HG03280 (cell line): Measurements from ENCODE around the gene DDX55.
A peak's percentile ranks its signal among the peaks of the same experiment; 100 is the strongest.

Experiments
- ATAC-seq: cut with Tn5 transposase; IDR thresholded peaks from one replicate; pipeline ENCODE4 v1.9.1; 2021; ENCODE audit warnings: mild to moderate bottlenecking, moderate library complexity; ENCODE audit not compliant: unreplicated experiment

DDX55 gene

DNA sequence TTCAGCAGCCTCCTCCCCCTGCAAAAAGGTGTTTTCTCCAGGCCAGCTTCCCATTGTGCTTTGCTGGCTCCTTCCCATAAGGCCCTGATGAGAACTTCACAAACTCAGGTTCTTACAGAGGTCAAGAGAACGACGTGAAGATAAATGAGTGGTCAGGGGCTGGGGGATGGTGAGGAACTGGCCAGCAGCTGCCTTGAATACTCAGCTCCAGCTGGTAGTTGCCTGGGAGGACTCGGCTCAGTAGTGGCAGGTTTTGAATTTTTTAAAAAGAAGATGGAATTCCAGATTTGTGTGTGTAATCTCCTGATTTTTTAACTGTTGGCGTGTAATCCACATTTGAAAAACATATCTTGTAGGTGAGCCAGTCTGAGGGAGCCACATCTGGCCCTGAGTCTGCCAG lies 5.9 kb downstream of the DDX55 start:
- no peak for ATAC-seq

- no peak for ATAC-seq
These were observed 6.3 kb downstream of the DDX55 start for GRCh38 chr12:123608182-123608581.

GRCh38 chr12:123614110-123614509 lies 12.2 kb downstream of the DDX55 start:
- ATAC-seq = no peak

- ATAC-seq = no peak
These were observed 12.6 kb downstream of the DDX55 start for GRCh38 chr12:123614531-123614930.

- no peak for ATAC-seq
These were observed 15.2 kb downstream of the DDX55 start for GRCh38 chr12:123617144-123617543.

DNA sequence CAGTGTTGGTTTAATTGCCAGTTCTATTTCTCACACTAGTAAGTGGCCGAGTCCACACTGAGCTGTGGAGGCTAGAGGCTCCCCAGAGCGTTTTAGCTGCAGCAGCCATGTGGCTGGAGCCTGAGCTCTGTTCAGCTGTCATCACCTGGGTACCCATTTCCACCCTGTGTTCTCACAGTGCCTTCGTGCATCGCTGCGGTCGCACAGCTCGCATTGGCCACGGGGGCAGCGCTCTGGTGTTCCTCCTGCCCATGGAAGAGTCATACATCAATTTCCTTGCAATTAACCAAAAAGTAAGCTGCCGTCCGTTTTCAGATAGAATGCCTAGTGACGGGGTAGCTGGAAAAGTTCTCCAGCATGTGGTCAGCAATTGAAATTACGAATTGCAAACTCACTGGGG lies 15.7 kb downstream of the DDX55 start:
- no peak for ATAC-seq

DNA sequence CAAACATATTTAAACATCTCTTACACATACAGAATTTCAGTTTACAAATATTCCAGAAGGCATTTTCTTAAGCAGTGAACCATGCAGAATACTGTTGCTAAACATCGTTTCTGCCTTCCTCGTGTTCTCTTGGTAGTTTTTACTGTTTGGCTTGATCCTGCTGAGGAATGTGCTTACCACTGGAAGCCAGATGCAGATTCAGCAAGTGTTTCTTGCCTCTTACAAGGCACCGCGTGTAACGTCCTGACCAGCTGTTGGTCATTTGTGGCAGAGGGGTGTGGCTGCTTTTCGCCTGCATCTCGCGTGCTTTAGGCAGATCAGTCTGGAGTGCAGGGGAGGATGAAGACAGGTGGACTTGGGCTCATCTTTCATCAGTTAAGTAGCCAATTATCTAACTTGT lies 19.2 kb downstream of the DDX55 start:
- no peak for ATAC-seq

- ATAC-seq = no peak
These were observed 20.0 kb downstream of the DDX55 start for GRCh38 chr12:123621619-123622530.

DNA sequence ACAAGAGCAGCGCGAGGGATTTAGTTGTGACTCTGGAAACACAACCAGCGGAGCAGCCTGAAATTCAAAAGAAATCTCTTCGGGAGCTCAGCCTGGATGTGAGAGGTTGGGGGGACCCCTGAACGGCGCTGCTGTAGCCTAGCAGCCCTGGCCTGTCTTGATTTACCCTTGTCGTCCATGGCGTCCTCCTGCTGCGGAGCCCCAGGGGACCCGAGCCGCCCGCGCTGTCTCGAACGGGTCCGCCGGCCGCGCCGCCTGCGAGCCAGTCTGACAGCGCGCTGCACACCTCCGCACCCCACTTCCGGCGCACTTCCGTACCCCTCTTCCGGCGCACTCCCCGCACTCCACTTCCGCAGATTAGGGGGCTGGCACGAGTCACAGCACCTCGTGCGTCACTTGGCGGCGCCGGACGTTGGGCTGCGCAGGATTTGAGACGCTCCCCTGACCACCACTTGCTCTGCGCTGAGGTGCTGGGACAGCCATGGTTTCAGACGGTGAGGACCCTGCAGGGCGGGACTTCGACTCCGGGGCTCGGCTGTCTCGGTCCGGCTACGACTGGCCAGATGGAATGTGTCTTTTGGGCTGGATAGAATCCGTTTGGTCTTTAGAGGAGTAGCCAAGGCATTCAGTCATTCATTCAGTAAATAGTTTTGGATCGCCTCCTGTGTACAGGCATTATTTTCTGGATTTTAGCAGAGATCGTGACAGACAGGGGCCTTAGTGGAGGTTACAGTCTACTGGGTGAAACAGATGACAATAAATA lies 31.7 kb downstream of the DDX55 start, which contains the start of the genes EIF2B1 and GTF2H3:
Gene EIF2B1 (minus strand): TSS at position 308 of the 763 bp plus-strand sequence. CDS start 129 bp downstream, at position 179.
Gene GTF2H3 (plus strand): TSS at position 451 of the 763 bp plus-strand sequence. CDS start 31 bp downstream, at position 482.
- ATAC-seq = peak; percentile 96

GRCh38 chr12:123634142-123634561 lies 32.3 kb downstream of the DDX55 start:
- ATAC-seq = no peak

DNA sequence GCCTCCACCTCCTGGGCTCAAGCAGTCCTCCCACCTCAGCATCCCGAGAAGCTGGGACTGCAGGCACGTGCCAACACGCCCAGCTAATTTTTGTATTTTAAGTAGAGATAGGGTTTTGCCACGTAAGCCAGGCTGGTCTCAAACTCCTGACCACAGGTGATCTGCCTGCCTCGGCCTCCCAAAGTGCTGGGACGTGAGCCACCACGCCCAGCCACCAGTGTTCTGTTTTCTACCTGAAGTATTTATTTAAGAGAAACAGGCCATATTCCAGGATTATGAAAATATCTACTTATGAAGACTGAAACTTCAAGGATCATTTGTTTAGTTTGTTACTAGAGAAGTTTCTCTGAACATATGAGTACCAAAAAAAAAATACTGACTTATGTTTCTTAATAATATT lies 42.0 kb downstream of the DDX55 start:
- ATAC-seq = no peak

DNA sequence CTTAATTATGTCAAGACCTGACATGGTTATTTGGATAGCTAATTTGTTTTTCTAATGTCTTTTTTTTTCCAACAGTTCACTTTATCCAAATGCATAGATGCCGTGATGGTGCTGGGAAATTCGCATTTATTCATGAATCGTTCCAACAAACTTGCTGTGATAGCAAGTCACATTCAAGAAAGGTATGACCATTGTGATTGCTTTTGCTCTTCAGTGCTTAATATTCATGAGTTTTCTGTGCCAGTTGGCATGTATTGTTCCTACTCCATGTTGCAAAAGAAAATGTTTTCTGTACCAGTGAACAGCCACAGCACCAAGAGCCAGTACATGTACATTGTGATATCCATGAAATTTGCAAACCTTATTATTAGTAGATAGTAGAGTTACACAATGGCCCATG lies 43.5 kb downstream of the DDX55 start:
- no peak for ATAC-seq

GRCh38 chr12:123645878-123646277 lies 44.0 kb downstream of the DDX55 start:
- no peak for ATAC-seq

GRCh38 chr12:123648401-123648800 lies 46.5 kb downstream of the DDX55 start:
- no peak for ATAC-seq

- ATAC-seq = no peak
These were observed 52.3 kb downstream of the DDX55 start for GRCh38 chr12:123654129-123654701.

GRCh38 chr12:123655420-123655819 lies 53.5 kb downstream of the DDX55 start:
- peak; percentile 81 for ATAC-seq

GRCh38 chr12:123656392-123656791 lies 54.5 kb downstream of the DDX55 start:
- no peak for ATAC-seq

DNA sequence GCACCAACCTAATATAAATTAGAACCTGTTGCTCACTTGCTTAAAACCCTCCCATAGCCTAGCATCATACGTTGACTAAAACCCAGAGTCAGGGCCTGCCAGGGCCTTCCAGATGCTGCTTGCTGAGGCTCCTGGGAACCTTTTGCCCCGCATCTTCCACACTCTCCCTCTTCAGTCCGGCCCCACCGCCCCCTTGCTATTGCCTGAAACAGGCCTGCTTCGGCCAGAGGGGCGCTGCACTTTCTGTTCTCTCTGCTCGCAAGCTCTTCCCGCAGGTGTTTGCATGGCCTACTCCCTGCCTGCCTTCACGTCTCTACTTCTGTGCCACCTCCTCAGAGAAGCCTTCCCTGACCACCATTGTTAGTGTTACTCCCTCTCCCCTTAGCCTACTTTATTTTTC lies 55.3 kb downstream of the DDX55 start:
- ATAC-seq = no peak

GRCh38 chr12:123659996-123660727 lies 58.3 kb downstream of the DDX55 start:
- no peak for ATAC-seq

DNA sequence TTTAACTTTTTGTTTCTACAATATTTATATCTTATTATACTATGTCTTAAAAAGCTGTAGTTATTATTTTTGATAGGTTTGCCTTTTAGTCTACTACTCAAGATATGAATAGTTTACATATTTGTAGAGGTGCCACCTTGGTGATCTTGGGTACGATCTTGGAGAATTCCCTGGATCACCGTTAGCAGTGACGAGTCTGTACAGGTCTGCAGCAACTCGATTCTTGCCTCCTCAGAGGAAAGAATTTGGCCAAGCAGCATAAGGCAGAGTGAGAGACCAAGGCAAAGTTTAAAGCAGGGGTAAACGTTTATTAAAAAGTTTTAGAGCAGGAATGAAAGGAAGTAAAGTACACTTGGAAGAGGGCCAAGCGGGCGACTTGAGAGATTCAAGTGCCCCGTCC lies 65.9 kb downstream of the DDX55 start:
- ATAC-seq = no peak
